Calu3 (cell line): ENCODE data around the gene PPP2R3B. TPM values are rescaled to one million over a fixed set of nuclear protein-coding genes. Genes with fewer than 3 reads are reported as not detected.

Experiments
- BruUV-seq: library from RNA; stranded (reverse); fragments of 400-500 nt; replicated peaks from 2 replicates; lab custom pipeline; 2021; lab: Mats Ljungman, UMichigan
- CTCF ChIA-PET: fragments of 300-600 bp; sonication (Branson Sonifier 250); formaldehyde crosslinking; loops from one replicate; lab custom pipeline; 2022; ENCODE audit warnings: antibody characterized with exemption; lab: Charles Lee
- DNase-seq: peaks from one replicate; pipeline ENCODE4 v3.0.0; 2022
- H3K27ac Mint-ChIP-seq: one replicate; pipeline ENCODE4 v1.8.0; 2022; ENCODE audit warnings: mixed read lengths; ENCODE audit not compliant: unreplicated experiment
- H3K27me3 Mint-ChIP-seq: one replicate; pipeline ENCODE4 v1.8.0; 2022; ENCODE audit warnings: mixed read lengths; ENCODE audit not compliant: unreplicated experiment
- H3K36me3 Mint-ChIP-seq: one replicate; pipeline ENCODE4 v1.8.0; 2022; ENCODE audit warnings: mild to moderate bottlenecking, moderate library complexity, mixed read lengths; ENCODE audit not compliant: insufficient read depth, unreplicated experiment
- H3K4me1 Mint-ChIP-seq: one replicate; pipeline ENCODE4 v1.8.0; 2022; ENCODE audit warnings: mild to moderate bottlenecking, low read depth, mixed read lengths; ENCODE audit not compliant: unreplicated experiment
- H3K4me3 Mint-ChIP-seq: one replicate; pipeline ENCODE4 v1.8.0; 2022; ENCODE audit warnings: mild to moderate bottlenecking, low read depth, moderate library complexity, mixed read lengths; ENCODE audit not compliant: unreplicated experiment
- H3K9me3 Mint-ChIP-seq: one replicate; pipeline ENCODE4 v1.8.0; 2022; ENCODE audit warnings: low read depth, mixed read lengths; ENCODE audit not compliant: unreplicated experiment
- intact Hi-C: fragments of 100-400 bp; cut with micrococcal nuclease; formaldehyde crosslinking; loops from one replicate; pipeline ENCODE4 v1.10.0; 2022; ENCODE audit not compliant: unreplicated experiment
- total RNA-seq: library from RNA; stranded (reverse); gene quantifications from 2 replicates; pipeline ENCODE4 v1.2.3, GENCODE V29; 2022
- TF ChIP-seq, protein P1 (sequence below): fragments of 200-600 bp; IDR thresholded peaks from one replicate; pipeline ENCODE4 v1.8.0; 2022; ENCODE audit warnings: antibody characterized with exemption; ENCODE audit not compliant: unreplicated experiment

Gene PPP2R3B
- total RNA-seq, 1 experiment from 2014 or later = 25.4 TPM

DNA sequence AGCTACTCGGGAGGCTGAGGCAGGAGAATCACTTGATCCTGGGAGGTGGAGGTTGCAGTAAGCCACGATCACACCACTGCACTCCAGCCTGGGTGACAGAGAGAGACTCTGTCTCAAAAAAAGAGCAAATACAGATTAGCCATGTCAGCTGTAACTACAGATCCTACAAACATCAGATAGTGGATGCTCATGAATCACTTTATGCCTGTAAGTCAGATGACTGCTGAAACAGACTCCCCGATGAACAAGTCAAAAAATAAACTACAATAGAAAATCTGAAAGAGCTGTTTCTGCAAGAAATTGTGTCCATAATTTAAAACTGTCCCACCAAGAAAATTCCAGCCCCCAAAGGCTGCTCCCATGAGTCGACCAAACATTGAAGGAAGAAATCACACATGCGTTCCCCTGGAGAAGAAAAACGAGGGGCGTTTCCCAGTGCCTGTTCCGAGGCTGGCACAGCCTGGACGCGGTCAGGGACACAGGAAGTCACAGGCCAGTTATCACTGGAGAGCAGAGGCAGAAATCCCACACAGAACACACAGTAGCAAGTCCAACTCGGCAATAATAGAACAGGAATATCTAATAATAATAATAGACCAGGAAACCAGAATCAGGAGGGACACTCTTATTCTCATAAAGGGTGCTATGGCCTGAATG lies 38.1 kb downstream of the PPP2R3B start:
- no TSS peak for BruUV-seq
- CTCF ChIA-PET = no interaction called here
- no peak overlapping the region for H3K4me3 Mint-ChIP-seq
- intact Hi-C loops = no loop called here
- H3K27ac Mint-ChIP-seq = no peak overlapping the region
- H3K4me1 Mint-ChIP-seq = no peaks in the 10 kb centered on the region
- TF ChIP-seq, protein P1, sequence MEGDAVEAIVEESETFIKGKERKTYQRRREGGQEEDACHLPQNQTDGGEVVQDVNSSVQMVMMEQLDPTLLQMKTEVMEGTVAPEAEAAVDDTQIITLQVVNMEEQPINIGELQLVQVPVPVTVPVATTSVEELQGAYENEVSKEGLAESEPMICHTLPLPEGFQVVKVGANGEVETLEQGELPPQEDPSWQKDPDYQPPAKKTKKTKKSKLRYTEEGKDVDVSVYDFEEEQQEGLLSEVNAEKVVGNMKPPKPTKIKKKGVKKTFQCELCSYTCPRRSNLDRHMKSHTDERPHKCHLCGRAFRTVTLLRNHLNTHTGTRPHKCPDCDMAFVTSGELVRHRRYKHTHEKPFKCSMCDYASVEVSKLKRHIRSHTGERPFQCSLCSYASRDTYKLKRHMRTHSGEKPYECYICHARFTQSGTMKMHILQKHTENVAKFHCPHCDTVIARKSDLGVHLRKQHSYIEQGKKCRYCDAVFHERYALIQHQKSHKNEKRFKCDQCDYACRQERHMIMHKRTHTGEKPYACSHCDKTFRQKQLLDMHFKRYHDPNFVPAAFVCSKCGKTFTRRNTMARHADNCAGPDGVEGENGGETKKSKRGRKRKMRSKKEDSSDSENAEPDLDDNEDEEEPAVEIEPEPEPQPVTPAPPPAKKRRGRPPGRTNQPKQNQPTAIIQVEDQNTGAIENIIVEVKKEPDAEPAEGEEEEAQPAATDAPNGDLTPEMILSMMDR = no peak
- peaks cover 3% of the 10 kb centered on the region for H3K9me3 Mint-ChIP-seq
- no peak for DNase-seq
- H3K27me3 Mint-ChIP-seq = no peaks in the 10 kb centered on the region
- H3K36me3 Mint-ChIP-seq = peaks cover 6% of the 10 kb centered on the region

- BruUV-seq = no TSS peak
- peaks cover 6% of the 10 kb centered on the region for H3K36me3 Mint-ChIP-seq
- TF ChIP-seq, protein P1 = no peak
- H3K27me3 Mint-ChIP-seq = no peaks in the 10 kb centered on the region
- intact Hi-C loops = no loop called here
- no peak for DNase-seq
- H3K4me3 Mint-ChIP-seq = no peak overlapping the region
- no peaks in the 10 kb centered on the region for H3K4me1 Mint-ChIP-seq
- peaks cover 3% of the 10 kb centered on the region for H3K9me3 Mint-ChIP-seq
- H3K27ac Mint-ChIP-seq = no peak overlapping the region
- CTCF ChIA-PET = no interaction called here
These were observed 39.2 kb downstream of the PPP2R3B start for GRCh38 chrX:347351-348117.

GRCh38 chrX:346034-346813 lies 40.5 kb downstream of the PPP2R3B start:
- no TSS peak for BruUV-seq
- Mint-ChIP-seq H3K27me3 (no peaks in the 10 kb centered on the region), H3K27ac (no peak overlapping the region), H3K36me3 (peaks cover 17% of the 10 kb centered on the region), H3K9me3 (peaks cover 7% of the 10 kb centered on the region), H3K4me1 (no peaks in the 10 kb centered on the region), H3K4me3 (no peak overlapping the region)
- CTCF ChIA-PET = no interaction called here
- DNase-seq = no peak
- intact Hi-C loops = no loop called here
- TF ChIP-seq, protein P1 = peak; percentile 11

DNA sequence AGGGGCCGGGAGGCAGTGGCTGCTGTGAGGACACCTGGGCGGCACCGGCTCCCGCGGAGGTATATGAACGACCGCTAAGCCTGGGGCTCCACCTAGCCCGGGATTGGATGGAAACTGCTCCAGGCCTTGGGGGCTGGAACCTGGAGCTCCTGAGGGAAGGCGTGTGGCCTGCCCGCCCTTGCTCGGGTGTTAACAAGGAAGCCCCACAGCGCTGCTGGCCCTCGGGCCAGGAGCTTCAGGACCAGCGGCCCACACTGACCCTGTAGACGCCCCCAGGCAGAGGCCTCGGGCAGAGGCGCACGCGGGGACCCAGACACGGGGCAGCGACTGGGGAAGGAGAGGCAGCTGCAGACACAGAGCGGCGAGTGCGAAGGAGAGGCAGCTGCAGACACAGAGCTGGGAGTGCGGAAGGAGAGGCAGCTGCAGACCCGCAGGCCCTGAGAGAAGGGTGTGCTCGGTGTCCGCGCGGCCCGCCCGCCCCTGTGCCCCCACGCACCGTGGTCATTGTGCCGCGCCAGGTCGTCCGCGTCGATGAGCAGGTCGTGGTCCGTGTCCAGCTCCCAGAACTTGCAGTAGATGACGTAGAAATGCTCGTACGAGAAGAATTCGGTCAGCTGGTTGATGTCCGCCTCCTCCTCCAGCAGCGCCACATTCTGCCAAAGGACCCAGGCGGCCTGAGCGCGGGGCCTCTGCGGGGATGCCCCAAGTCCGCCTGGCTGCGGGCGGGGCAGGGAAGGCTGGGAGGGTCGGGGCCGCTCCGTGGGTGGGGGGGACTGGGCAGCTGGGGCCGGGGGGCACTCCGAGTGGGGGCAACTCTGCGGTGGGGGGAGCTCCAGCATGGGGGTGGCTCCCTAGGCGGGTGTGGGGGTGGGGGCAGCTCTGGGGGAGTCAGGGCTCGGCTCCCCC lies 41.4 kb downstream of the PPP2R3B start:
- intact Hi-C loops = no loop called here
- no TSS peak for BruUV-seq
- no peak overlapping the region for H3K27ac Mint-ChIP-seq
- no peak overlapping the region for H3K4me3 Mint-ChIP-seq
- CTCF ChIA-PET = no interaction called here
- no peak for DNase-seq
- no peaks in the 10 kb centered on the region for H3K27me3 Mint-ChIP-seq
- H3K4me1 Mint-ChIP-seq = no peaks in the 10 kb centered on the region
- peaks cover 7% of the 10 kb centered on the region for H3K9me3 Mint-ChIP-seq
- peaks cover 15% of the 10 kb centered on the region for H3K36me3 Mint-ChIP-seq
- TF ChIP-seq, protein P1 = no peak
